Esophagus squamous epithelium (tissue), 4 donors: ENCODE results near the gene RPN2.

ENCODE experiments used
- CTCF ChIP-seq, 6 experiments: fragments of 450-650 bp in 4 of 6; fragments of 200-600 bp in 2 of 6; sonication (generic) in 2 of 6; IDR thresholded peaks; one replicate each; pipeline ENCODE4 v1.5.1; 2016 to 2019; ENCODE audit warnings: antibody characterized with exemption in 6 of 6, mild to moderate bottlenecking in 4 of 6, moderate library complexity in 4 of 6
- POLR2A ChIP-seq, 4 donors: fragments of 450-650 bp; IDR thresholded peaks; one replicate each; pipeline ENCODE4 v1.6.1; 2017; ENCODE audit warnings: antibody characterized with exemption in 4 of 4, mild to moderate bottlenecking in 4 of 4, moderate library complexity in 3 of 4

- TF ChIP-seq POLR2A (IDR thresholded peaks at IDR 0.05) = no peak
- no peak for TF ChIP-seq CTCF (IDR thresholded peaks at IDR 0.05)
Measured at GRCh38 chr20:37131486-37131885, 47.6 kb upstream of the RPN2 start.
